Body of pancreas (tissue), 4 donors: ENCODE data around the gene PATL2. TPM values are rescaled to one million over a fixed set of nuclear protein-coding genes. Genes with fewer than 3 reads are reported as not detected.
"Not testable (repeated sequence)": the region's sequence is repeated elsewhere in the genome, so short reads cannot be mapped to it uniquely, and the experiment has no call there.

Experiments used
- ATAC-seq: fragments of 150-250 bp; one replicate; pipeline ENCODE4 v1.9.1; 2016
- DNase-seq, 4 donors: peaks; one replicate each; pipeline ENCODE4 v3.0.0-alpha.2; 2019
- H3K27ac ChIP-seq, 4 donors: fragments of 200-600 bp; sonication (generic); 1 replicate in 3 of 4; 2 replicates in 1 of 4; pipeline versions ENCODE4 v1.5.1 to v1.6.1; 2016 to 2019; ENCODE audit warnings: mild to moderate bottlenecking in 1 of 4, mixed read lengths in 1 of 4, moderate library complexity in 1 of 4
- H3K27me3 ChIP-seq, 2 donors: fragments of 200-600 bp; sonication (generic); one replicate each; pipeline ENCODE4 v1.6.0; 2016; ENCODE audit warnings: mild to moderate bottlenecking in 1 of 2
- H3K36me3 ChIP-seq, 2 donors: fragments of 200-600 bp; sonication (generic); replicated peaks in 1 of 2; 2 replicates each; pipeline ENCODE4 v1.5.1; 2016; ENCODE audit warnings: low read depth in 2 of 2; ENCODE audit not compliant: insufficient read depth in 1 of 2
- H3K4me1 ChIP-seq: fragments of 200-600 bp; sonication (generic); one replicate; pipeline ENCODE4 v1.6.0; 2016
- H3K4me3 ChIP-seq, 2 donors: fragments of 200-600 bp; sonication (generic); 1 replicate in 1 of 2; 2 replicates in 1 of 2; pipeline ENCODE4 v1.5.1; 2016 to 2019
- H3K9me3 ChIP-seq, 3 donors: fragments of 200-600 bp; sonication (generic); 1 replicate in 2 of 3; 2 replicates in 1 of 3; pipeline ENCODE4 v1.5.1; 2016
- CTCF ChIP-seq, 7 experiments: fragments of 450-650 bp in 4 of 7; fragments of 200-600 bp in 3 of 7; sonication (generic) in 3 of 7; IDR thresholded peaks; one replicate each; pipeline ENCODE4 v1.5.1; 2016 to 2019; ENCODE audit warnings: antibody characterized with exemption in 7 of 7
- POLR2A ChIP-seq, 3 donors: fragments of 450-650 bp; IDR thresholded peaks; one replicate each; pipeline ENCODE4 v1.6.1; 2016; ENCODE audit warnings: antibody characterized with exemption in 3 of 3, mild to moderate bottlenecking in 2 of 3
- WGBS, 2 donors: methylation state at CpG; one replicate each; pipeline ENCODE4 v1.1.5; 2017; 5-methylcytosine and 5-hydroxymethylcytosine counted together
- intact Hi-C: fragments of 100-400 bp; cut with DNase I; formaldehyde crosslinking; loops from one replicate; pipeline ENCODE4 v1.15.1; 2023
- total RNA-seq, 2 donors: library from RNA; depleted of rRNA; stranded (reverse); fragments of >200 nt; gene quantifications; one replicate each; pipeline ENCODE4 v1.1.0, GENCODE V29; 2016

Gene PATL2
- total RNA-seq, 2 donors from 2014 or later: 1.0 to 1.6 TPM

- Histone ChIP-seq H3K27ac (peak overlapping the region; percentile 91 to 97 (median 96)), H3K36me3 (no peaks in the 10 kb centered on the region), H3K4me1 (peaks cover 19% of the 10 kb centered on the region), H3K9me3 (no peaks in the 10 kb centered on the region), H3K4me3 (peak overlapping the region; percentile 38 to 44), H3K27me3 (no peaks in the 10 kb centered on the region)
- WGBS, 2 donors: 1% methylated on average over 29 to 36 of the region's 36 CpGs
- intact Hi-C loops: no loop called here
- ATAC-seq (peak; percentile 96), DNase-seq (peak; percentile 93 to 98 (median 95))
- TF ChIP-seq CTCF (IDR thresholded peaks at IDR 0.05) (no peak), POLR2A (IDR thresholded peaks at IDR 0.05) (peak; percentile 65 to 95 (median 91))
Observed at GRCh38 chr15:44728576-44729407, 17.7 kb upstream of the PATL2 start.

GRCh38 chr15:44728232-44728575 is 17.1 kb upstream of the PATL2 start:
- intact Hi-C loops, H3K9me3 ChIP-seq, DNase-seq, H3K4me3 ChIP-seq, H3K36me3 ChIP-seq, H3K27me3 ChIP-seq, ATAC-seq: not testable (repeated sequence)
- peaks cover 19% of the 10 kb centered on the region for H3K4me1 ChIP-seq
- 63 to 78% methylated on average over 5 of the region's 5 CpGs for WGBS, 2 donors
- peak overlapping the region; percentile 91 to 97 (median 96) for H3K27ac ChIP-seq

GRCh38 chr15:44727485-44728231 is 16.5 kb upstream of the PATL2 start:
- H3K4me1 ChIP-seq: peaks cover 19% of the 10 kb centered on the region
- no peak overlapping the region for H3K4me3 ChIP-seq

DNA sequence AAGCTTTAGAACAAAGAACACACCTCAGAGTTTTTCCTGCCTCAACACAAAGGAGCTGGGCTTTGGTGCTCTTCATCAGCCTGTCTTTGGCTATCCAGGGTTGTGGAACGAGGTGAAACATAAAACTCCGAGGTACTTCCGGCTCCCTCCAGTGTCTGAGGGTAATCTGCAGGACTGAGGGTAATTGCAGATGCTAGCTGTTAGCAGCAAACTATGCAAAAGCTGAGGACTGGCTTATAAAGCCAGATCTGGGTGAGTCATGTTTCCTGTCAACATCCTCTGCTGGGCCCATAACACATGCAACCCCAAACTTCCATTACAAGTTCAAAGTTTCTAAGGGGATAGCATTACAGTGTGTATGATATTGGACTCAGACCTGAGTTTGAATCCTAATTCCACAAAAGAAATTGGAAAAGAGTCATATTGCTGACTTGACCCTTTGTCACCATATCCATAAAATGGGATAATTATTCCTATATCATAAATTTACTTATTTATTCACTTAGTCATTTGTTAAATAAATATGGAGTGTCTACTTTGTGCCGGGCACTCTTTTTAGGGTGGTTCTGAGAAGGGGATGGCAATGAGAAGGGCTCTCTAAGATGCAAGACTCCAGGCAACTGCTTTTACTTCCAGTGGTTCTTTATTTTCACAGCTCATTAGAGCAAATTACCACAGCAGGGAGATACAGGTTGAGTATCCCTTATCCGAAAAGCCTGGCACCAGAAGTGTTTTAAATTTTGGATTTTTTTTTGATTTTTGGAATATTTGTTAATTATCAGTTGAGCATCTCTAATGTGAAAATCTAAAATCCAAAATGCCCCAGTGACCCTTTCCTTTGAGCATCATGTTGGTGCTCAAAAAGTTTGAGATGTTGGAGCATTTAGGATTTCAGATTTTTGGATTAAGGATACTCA is 15.7 kb upstream of the PATL2 start:
- Histone ChIP-seq H3K36me3 (no peaks in the 10 kb centered on the region), H3K4me3 (no peak overlapping the region), H3K27me3 (no peaks in the 10 kb centered on the region), H3K27ac (peak overlapping the region in 2 of 4 donors; percentile 95 to 97), H3K4me1 (peaks cover 19% of the 10 kb centered on the region), H3K9me3 (no peaks in the 10 kb centered on the region)
- no peak for ATAC-seq
- intact Hi-C loops: no loop called here
- TF ChIP-seq CTCF (IDR thresholded peaks at IDR 0.05): no peak
- peak in 2 of 3 donors; percentile 30 to 58 for TF ChIP-seq POLR2A (IDR thresholded peaks at IDR 0.05)
- 57 to 65% methylated on average over 5 of the region's 5 CpGs for WGBS, 2 donors
- peak in 3 of 4 donors; percentile 14 to 75 (median 39) for DNase-seq

More at GRCh38 chr15:44727485-44728231, 16.5 kb upstream of the PATL2 start:
- peak overlapping the region; percentile 27 to 97 (median 96) for H3K27ac ChIP-seq
- intact Hi-C loops: no loop called here
- 86 to 87% methylated on average over 6 of the region's 6 CpGs for WGBS, 2 donors
- H3K9me3 ChIP-seq: no peaks in the 10 kb centered on the region
- no peak for ATAC-seq
- TF ChIP-seq CTCF (IDR thresholded peaks at IDR 0.05): no peak
- TF ChIP-seq POLR2A (IDR thresholded peaks at IDR 0.05): no peak
- no peaks in the 10 kb centered on the region for H3K36me3 ChIP-seq
- H3K27me3 ChIP-seq: no peaks in the 10 kb centered on the region
- no peak for DNase-seq
